ENCODE results near the gene SIT1. TPM values are rescaled to one million over a fixed set of nuclear protein-coding genes. Genes with fewer than 3 reads are reported as not detected.

Gene SIT1
- total RNA-seq, 1 donor from 2014 or later = not detected

- Histone ChIP-seq H3K27me3 (ENCODE audit: insufficient read depth, low read length) (no peaks in the 10 kb centered on the region), H3K9me3 (ENCODE audit: insufficient read depth, low read depth, low read length) (no peaks in the 10 kb centered on the region), H3K4me1 (ENCODE audit: insufficient read depth, low read length) (no peaks in the 10 kb centered on the region), H3K9ac (ENCODE audit: low read length) (no peak overlapping the region), H3K36me3 (ENCODE audit: insufficient read depth, low read length) (no peaks in the 10 kb centered on the region), H3K79me2 (ENCODE audit: insufficient read depth, low read length) (no peaks in the 10 kb centered on the region), H3K4me2 (ENCODE audit: low read length) (no peak overlapping the region), H3K27ac (ENCODE audit: low read depth, low read length) (no peak overlapping the region), H2AFZ (ENCODE audit: low read depth, low read length) (no peak overlapping the region), H3K4me3 (ENCODE audit: insufficient read depth, low read depth, low read length) (no peak overlapping the region), H4K20me1 (ENCODE audit: insufficient read depth, low read length) (no peaks in the 10 kb centered on the region)
- Mint-ChIP-seq H3K9me3 (ENCODE audit: unreplicated experiment) (no peaks in the 10 kb centered on the region), H3K36me3 (ENCODE audit: low read depth, unreplicated experiment) (no peaks in the 10 kb centered on the region), H3K4me1 (ENCODE audit: low read depth, unreplicated experiment) (no peaks in the 10 kb centered on the region), H3K27ac (ENCODE audit: unreplicated experiment) (no peak overlapping the region), H3K4me3 (ENCODE audit: unreplicated experiment) (no peak overlapping the region), H3K27me3 (ENCODE audit: low read depth, unreplicated experiment) (peaks cover 6% of the 10 kb centered on the region)
- TF ChIP-seq EZH2 (IDR thresholded peaks at IDR 0.05; ENCODE audit: insufficient read depth, low read length) (no peak), CTCF (IDR thresholded peaks at IDR 0.05; ENCODE audit: insufficient read depth, low read depth, low read length) (no peak)
- FAIRE-seq (no peak), DNase-seq (ENCODE audit: low read depth) (no peak)
Observed at GRCh38 chr9:35627575-35627974, 23.2 kb downstream of the SIT1 start.

GRCh38 chr9:35619800-35620158 lies 31.0 kb downstream of the SIT1 start:
- TF ChIP-seq EZH2 (IDR thresholded peaks at IDR 0.05; ENCODE audit: insufficient read depth, low read length) (no peak), CTCF (IDR thresholded peaks at IDR 0.05; ENCODE audit: insufficient read depth, low read depth, low read length) (no peak)
- H3K27me3 ChIP-seq (ENCODE audit: insufficient read depth, low read length) = peaks cover 27% of the 10 kb centered on the region
- no peak for FAIRE-seq

DNA sequence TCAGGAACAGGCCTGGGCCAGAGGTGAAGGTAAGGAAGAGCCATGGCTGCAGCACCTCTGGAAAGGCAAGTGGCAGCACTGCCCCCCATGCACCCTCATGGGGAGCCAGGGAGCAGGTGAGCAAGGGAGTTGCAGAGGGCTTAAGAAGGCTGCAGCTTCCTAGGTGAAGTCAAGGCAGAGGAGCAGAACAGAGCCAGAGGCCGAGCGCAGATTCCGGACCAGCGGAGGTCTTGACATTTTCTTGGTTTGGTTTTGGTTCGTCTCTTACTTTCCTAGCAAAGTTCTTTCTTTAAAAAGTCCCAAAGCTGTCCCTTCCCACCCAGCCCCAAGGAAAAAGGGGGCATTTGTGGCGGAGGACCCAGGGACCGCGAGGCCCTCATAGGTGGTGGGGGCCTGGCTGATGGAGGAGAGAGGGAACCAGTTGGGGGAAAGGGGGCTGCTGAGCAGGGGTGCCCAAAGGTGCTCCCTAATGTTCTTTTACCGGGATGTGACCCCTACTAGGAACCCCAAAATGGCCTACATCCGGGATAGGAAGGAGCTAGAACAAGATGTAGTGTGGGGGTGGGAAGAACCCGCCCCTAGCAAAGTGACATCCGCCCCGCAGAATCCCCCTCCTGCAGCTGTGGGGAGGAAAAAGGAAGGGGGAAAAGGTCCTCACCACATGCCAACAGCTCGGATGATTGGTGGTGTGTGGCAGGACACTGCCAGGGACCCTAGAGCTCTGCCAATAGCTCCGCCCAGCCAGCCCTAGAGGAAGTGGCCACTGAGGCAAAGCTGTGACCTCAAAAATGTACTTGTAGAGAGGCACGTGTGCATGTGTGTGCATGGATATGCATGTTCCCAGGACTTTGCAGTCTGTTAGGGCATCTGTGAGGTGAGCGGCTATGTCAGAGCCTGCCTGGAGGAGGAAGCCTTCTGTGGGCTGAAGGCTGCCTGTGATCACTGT lies 31.6 kb downstream of the SIT1 start:
- H3K4me1 ChIP-seq (ENCODE audit: insufficient read depth, low read length) = peaks cover 8% of the 10 kb centered on the region
- Mint-ChIP-seq H3K9me3 (ENCODE audit: unreplicated experiment) (peaks cover 6% of the 10 kb centered on the region), H3K27ac (ENCODE audit: unreplicated experiment) (no peak overlapping the region), H3K36me3 (ENCODE audit: low read depth, unreplicated experiment) (peaks cover 6% of the 10 kb centered on the region), H3K4me1 (ENCODE audit: low read depth, unreplicated experiment) (peaks cover 4% of the 10 kb centered on the region), H3K27me3 (ENCODE audit: low read depth, unreplicated experiment) (peaks cover 64% of the 10 kb centered on the region), H3K4me3 (ENCODE audit: unreplicated experiment) (peak overlapping the region; percentile 54)
- no peaks in the 10 kb centered on the region for H4K20me1 ChIP-seq (ENCODE audit: insufficient read depth, low read length)
- no peak overlapping the region for H3K4me2 ChIP-seq (ENCODE audit: low read length)
- no peak overlapping the region for H2AFZ ChIP-seq (ENCODE audit: low read depth, low read length)
- H3K79me2 ChIP-seq (ENCODE audit: insufficient read depth, low read length) = no peaks in the 10 kb centered on the region
- H3K27me3 ChIP-seq (ENCODE audit: insufficient read depth, low read length) = peaks cover 33% of the 10 kb centered on the region
- H3K27ac ChIP-seq (ENCODE audit: low read depth, low read length) = no peak overlapping the region
- H3K9me3 ChIP-seq (ENCODE audit: insufficient read depth, low read depth, low read length) = no peaks in the 10 kb centered on the region
- no peak overlapping the region for H3K9ac ChIP-seq (ENCODE audit: low read length)
- DNase-seq (ENCODE audit: low read depth) (no peak), FAIRE-seq (no peak)
- H3K36me3 ChIP-seq (ENCODE audit: insufficient read depth, low read length) = no peaks in the 10 kb centered on the region
- TF ChIP-seq CTCF (IDR thresholded peaks at IDR 0.05; ENCODE audit: insufficient read depth, low read depth, low read length) (no peak), EZH2 (IDR thresholded peaks at IDR 0.05; ENCODE audit: insufficient read depth, low read length) (no peak)
- no peak overlapping the region for H3K4me3 ChIP-seq (ENCODE audit: insufficient read depth, low read depth, low read length)

More at GRCh38 chr9:35619800-35620158, 31.0 kb downstream of the SIT1 start:
- H3K36me3 Mint-ChIP-seq (ENCODE audit: low read depth, unreplicated experiment) = peaks cover 6% of the 10 kb centered on the region
- DNase-seq (ENCODE audit: low read depth) = no peak
- H3K4me3 ChIP-seq (ENCODE audit: insufficient read depth, low read depth, low read length) = no peak overlapping the region
- H3K27ac ChIP-seq (ENCODE audit: low read depth, low read length) = no peak overlapping the region
- H3K9me3 ChIP-seq (ENCODE audit: insufficient read depth, low read depth, low read length) = no peaks in the 10 kb centered on the region
- peaks cover 6% of the 10 kb centered on the region for H3K9me3 Mint-ChIP-seq (ENCODE audit: unreplicated experiment)
- peaks cover 57% of the 10 kb centered on the region for H3K27me3 Mint-ChIP-seq (ENCODE audit: low read depth, unreplicated experiment)
- H3K4me1 Mint-ChIP-seq (ENCODE audit: low read depth, unreplicated experiment) = peaks cover 4% of the 10 kb centered on the region
- peaks cover 8% of the 10 kb centered on the region for H3K4me1 ChIP-seq (ENCODE audit: insufficient read depth, low read length)
- no peaks in the 10 kb centered on the region for H3K79me2 ChIP-seq (ENCODE audit: insufficient read depth, low read length)
- H3K4me2 ChIP-seq (ENCODE audit: low read length) = no peak overlapping the region
- H3K4me3 Mint-ChIP-seq (ENCODE audit: unreplicated experiment) = peak overlapping the region; percentile 54
- no peaks in the 10 kb centered on the region for H4K20me1 ChIP-seq (ENCODE audit: insufficient read depth, low read length)
- H2AFZ ChIP-seq (ENCODE audit: low read depth, low read length) = no peak overlapping the region
- no peak overlapping the region for H3K9ac ChIP-seq (ENCODE audit: low read length)
- no peak overlapping the region for H3K27ac Mint-ChIP-seq (ENCODE audit: unreplicated experiment)
- no peaks in the 10 kb centered on the region for H3K36me3 ChIP-seq (ENCODE audit: insufficient read depth, low read length)

Data from astrocyte (in vitro differentiated cells and primary cell).